SK-N-SH (cell line): Measurements from ENCODE around the gene MYOD1. TPM values are rescaled to one million over a fixed set of nuclear protein-coding genes. Genes with fewer than 3 reads are reported as not detected.

ENCODE experiments used
- CTCF ChIA-PET: fragments of 300-600, 350-600 bp; formaldehyde crosslinking; extraction: SDS; loops from one replicate; lab custom pipeline; 2021; lab: Yijun Ruan, JAX
- POLR2A ChIA-PET: fragments of 350-600 bp; sonication (Branson Sonifier 250); formaldehyde crosslinking; extraction: SDS; loops from one replicate; lab custom pipeline; 2020; ENCODE audit warnings: antibody characterized with exemption, inconsistent platforms; lab: Yijun Ruan, JAX
- DNase-seq: peaks from one replicate; pipeline ENCODE4 v3.0.0; 2012
- H2AFZ ChIP-seq: fragments of 200-600 bp; sonication (generic); 2 replicates; pipeline ENCODE4 v1.8.1; 2016; ENCODE audit warnings: antibody characterized with exemption, mild to moderate bottlenecking, low read depth
- H3F3A ChIP-seq: fragments of 200-600 bp; sonication (generic); replicated peaks from 2 replicates; pipeline ENCODE3; 2016; ENCODE audit warnings: antibody characterized with exemption, mild to moderate bottlenecking; ENCODE audit not compliant: insufficient read depth
- H3K27ac ChIP-seq, 2 experiments: fragments of 200-500 bp in 1 of 2; fragments of 200-600 bp in 1 of 2; sonication (Bioruptor generic) in 1 of 2; sonication (generic), shearing (Covaris generic) in 1 of 2; 2 replicates each; pipeline versions ENCODE4 v1.5.1 to v1.6.1; 2014 to 2016; ENCODE audit warnings: low read depth in 2 of 2, inconsistent platforms in 1 of 2, low read length in 1 of 2, mild to moderate bottlenecking in 1 of 2, mixed read lengths in 1 of 2
- H3K27me3 ChIP-seq: fragments of 200-600 bp; sonication (generic), shearing (Covaris generic); 2 replicates; pipeline ENCODE4 v1.6.1; 2016; ENCODE audit warnings: mixed run types; ENCODE audit not compliant: insufficient read depth
- H3K36me3 ChIP-seq, 2 experiments: fragments of 200-500 bp in 1 of 2; fragments of 200-600 bp in 1 of 2; sonication (Bioruptor generic) in 1 of 2; sonication (generic) in 1 of 2; replicated peaks in 1 of 2; 2 replicates each; pipeline versions ENCODE3 to v1.5.1; 2014 to 2016; ENCODE audit warnings: low read length in 1 of 2, mild to moderate bottlenecking in 1 of 2; ENCODE audit not compliant: insufficient read depth in 2 of 2, control insufficient read depth in 1 of 2
- H3K4me1 ChIP-seq, 2 experiments: fragments of 200-500 bp in 1 of 2; fragments of 200-600 bp in 1 of 2; sonication (Bioruptor generic) in 1 of 2; sonication (generic), shearing (Covaris generic) in 1 of 2; 2 replicates each; pipeline versions ENCODE4 v1.5.1 to v1.6.1; 2014 to 2016; ENCODE audit warnings: low read depth in 1 of 2, low read length in 1 of 2, mixed run types in 1 of 2; ENCODE audit not compliant: insufficient read depth in 2 of 2, control insufficient read depth in 1 of 2
- H3K4me2 ChIP-seq: fragments of 200-600 bp; sonication (generic), shearing (Covaris generic); 2 replicates; pipeline ENCODE4 v1.6.1; 2017; ENCODE audit warnings: mixed run types
- H3K4me3 ChIP-seq, 2 experiments: fragments of 200-500 bp in 1 of 2; fragments of 200-600 bp in 1 of 2; sonication (Bioruptor generic) in 1 of 2; sonication (generic), shearing (Covaris generic) in 1 of 2; 2 replicates each; pipeline versions ENCODE4 v1.5.1 to v1.8.1; 2014 to 2016; ENCODE audit warnings: low read depth in 2 of 2, inconsistent platforms in 1 of 2, low read length in 1 of 2, mild to moderate bottlenecking in 1 of 2, mixed read lengths in 1 of 2, moderate library complexity in 1 of 2
- H3K79me2 ChIP-seq: fragments of 200-600 bp; sonication (generic); 2 replicates; pipeline ENCODE4 v1.8.1; 2017; ENCODE audit warnings: mild to moderate bottlenecking; ENCODE audit not compliant: insufficient read depth
- H3K9ac ChIP-seq: fragments of 200-600 bp; sonication (generic); 2 replicates; pipeline ENCODE4 v1.6.1; 2017; ENCODE audit warnings: mixed run types
- H3K9me2 ChIP-seq: fragments of 200-600 bp; sonication (generic); 2 replicates; pipeline ENCODE4 v1.6.1; 2017; ENCODE audit warnings: mixed run types
- H3K9me3 ChIP-seq: fragments of 200-600 bp; sonication (generic); 2 replicates; pipeline ENCODE4 v1.6.1; 2017; ENCODE audit warnings: mixed run types, mild to moderate bottlenecking, moderate library complexity
- H4K20me1 ChIP-seq: fragments of 200-600 bp; sonication (generic); 2 replicates; pipeline ENCODE4 v1.6.1; 2017; ENCODE audit warnings: mild to moderate bottlenecking, mixed run types; ENCODE audit not compliant: insufficient read depth
- CTCF ChIP-seq: fragments of 200-600 bp; sonication (generic); IDR thresholded peaks from 2 replicates; pipeline ENCODE4 v1.6.1; 2017; ENCODE audit warnings: antibody characterized with exemption, mild to moderate bottlenecking, moderate library complexity
- ELF1 ChIP-seq: IDR thresholded peaks from 2 replicates; pipeline ENCODE4 v1.4.0; 2012
- EP300 ChIP-seq, 2 experiments: IDR thresholded peaks; 2 replicates each; pipeline versions ENCODE4 v1.4.0 to v1.6.1; 2012; ENCODE audit warnings: borderline replicate concordance in 1 of 2, low read depth in 1 of 2, low read length in 1 of 2
- EZH2phosphoT487 ChIP-seq: fragments of 200-600 bp; sonication (generic); IDR thresholded peaks from 2 replicates; pipeline ENCODE4 v1.6.1; 2017; ENCODE audit warnings: low read depth, mixed run types, mild to moderate bottlenecking, antibody characterized with exemption, moderate library complexity, borderline replicate concordance
- FOXJ3 ChIP-seq: sonication (generic); formaldehyde crosslinking; IDR thresholded peaks from 2 replicates; pipeline ENCODE4 v1.5.1; 2020; ENCODE audit warnings: mild to moderate bottlenecking, missing genetic modification reagents
- JUND ChIP-seq: IDR thresholded peaks from 2 replicates; pipeline ENCODE4 v1.4.0; 2012
- MAX ChIP-seq: IDR thresholded peaks from 2 replicates; pipeline ENCODE4 v1.4.0; 2012; ENCODE audit warnings: low read depth
- MEF2A ChIP-seq: IDR thresholded peaks from 2 replicates; pipeline ENCODE4 v1.4.0; 2012; ENCODE audit warnings: low read depth, borderline replicate concordance
- NFIC ChIP-seq: IDR thresholded peaks from 2 replicates; pipeline ENCODE4 v1.4.0; 2012; ENCODE audit warnings: borderline replicate concordance
- NRF1 ChIP-seq: IDR thresholded peaks from 2 replicates; pipeline ENCODE4 v1.6.1; 2012; ENCODE audit warnings: low read depth, mild to moderate bottlenecking, low read length
- PBX3 ChIP-seq: IDR thresholded peaks from 2 replicates; pipeline ENCODE4; 2012
- RAD21 ChIP-seq: IDR thresholded peaks from 2 replicates; pipeline ENCODE4 v1.6.1; 2012; ENCODE audit warnings: mild to moderate bottlenecking, low read length
- RCOR1 ChIP-seq: fragments of 150-350 bp; IDR thresholded peaks from 2 replicates; pipeline ENCODE4 v1.6.1; 2017; ENCODE audit warnings: antibody characterized with exemption, low read length
- RFX5 ChIP-seq: IDR thresholded peaks from 2 replicates; pipeline ENCODE4 v1.6.1; 2012; ENCODE audit warnings: mild to moderate bottlenecking, improper control_type of control experiment, low read length
- SIN3A ChIP-seq: IDR thresholded peaks from 2 replicates; pipeline ENCODE4 v1.6.1; 2012; ENCODE audit warnings: low read depth, mild to moderate bottlenecking, low read length, moderate library complexity, borderline replicate concordance
- SMC3 ChIP-seq: IDR thresholded peaks from 2 replicates; pipeline ENCODE4 v1.6.1; 2012; ENCODE audit warnings: low read depth, low read length, improper control_type of control experiment
- TCF12 ChIP-seq: IDR thresholded peaks from 2 replicates; pipeline ENCODE4 v1.4.0; 2012
- TEAD4 ChIP-seq: IDR thresholded peaks from 2 replicates; pipeline ENCODE4 v1.4.0; 2012; ENCODE audit warnings: mild to moderate bottlenecking, borderline replicate concordance; ENCODE audit not compliant: insufficient read depth
- YY1 ChIP-seq: IDR thresholded peaks from 2 replicates; pipeline ENCODE4 v1.4.0; 2012; ENCODE audit warnings: low read depth, mild to moderate bottlenecking
- ZBTB33 ChIP-seq: IDR thresholded peaks from 2 replicates; pipeline ENCODE4 v1.4.0; 2012; ENCODE audit warnings: low read depth, borderline replicate concordance
- WGBS: methylation state at CpG from one replicate; pipeline ENCODE4 v1.1.6; 2017; ENCODE audit warnings: low lambda C conversion rate; 5-methylcytosine and 5-hydroxymethylcytosine counted together
- polyA plus RNA-seq, 3 experiments: library from polyadenylated mRNA; depleted of rRNA; stranded (reverse); fragments of >200 nt; gene quantifications; 2 replicates each; pipeline ENCODE4 v1.2.3, GENCODE V29; 2012

Gene MYOD1
- polyA plus RNA-seq, 1 of the 3 experiments (the other 2 are of a cell fraction): not detected

- TF ChIP-seq CTCF: no peak
- no peak for TF ChIP-seq NFIC
- no peak for TF ChIP-seq TCF12
Observed at GRCh38 chr11:17755891-17756290, 36.5 kb downstream of the MYOD1 start (continued).

GRCh38 chr11:17760102-17761029, 41.0 kb downstream of the MYOD1 start:
- POLR2A ChIA-PET: no interaction called here
- peaks cover 0 to 12% of the 10 kb centered on the region in 2 experiments; a peak in 2 of 4 replicates for H3K4me1 ChIP-seq
- DNase-seq: peak; percentile 68
- no peaks in the 10 kb centered on the region for H3K36me3 ChIP-seq
- H3K9ac ChIP-seq: no peak overlapping the region
- TF ChIP-seq ZBTB33 (no peak), ELF1 (no peak), CTCF (peak; percentile 64), MAX (no peak), SIN3A (no peak), RFX5 (no peak), MEF2A (no peak), NFIC (no peak), JUND (no peak), PBX3 (no peak), FOXJ3 (no peak), EP300 (IDR thresholded peaks at IDR 0.05; ENCODE audit: borderline replicate concordance in 1 of 2, low read depth in 1 of 2, low read length in 1 of 2) (no peak), TCF12 (no peak), TEAD4 (no peak), SMC3 (peak; percentile 78), RAD21 (peak; percentile 72), YY1 (no peak), RCOR1 (no peak), NRF1 (no peak), EZH2phosphoT487 (no peak)
- no peak overlapping the region for H3K4me3 ChIP-seq
- H3K27ac ChIP-seq: no peak overlapping the region
- CTCF ChIA-PET: interaction anchor here (0.6 to 6.0 kb wide), 10 partner anchors 13 to 231 kb away, joined by 3 to 35 read pairs (median 4); no protein-coding TSS in a partner anchor
- no peak overlapping the region for H2AFZ ChIP-seq
- no peaks in the 10 kb centered on the region for H4K20me1 ChIP-seq
- H3K9me3 ChIP-seq: no peaks in the 10 kb centered on the region
- H3K79me2 ChIP-seq: no peaks in the 10 kb centered on the region
- H3F3A ChIP-seq: no peaks in the 10 kb centered on the region
- H3K27me3 ChIP-seq: 0 out of 2 replicates have a peak, but pooled peaks cover 7% of the 10 kb centered on the region
- WGBS: 64% methylated on average over 19 of the region's 23 CpGs
- no peaks in the 10 kb centered on the region for H3K9me2 ChIP-seq
- no peak overlapping the region for H3K4me2 ChIP-seq
